Loucy (cell line): ENCODE measurements around the gene SPATS2.

Experiments used
- H2AFZ ChIP-seq: fragments of 200-600 bp; sonication (generic); 2 replicates; pipeline ENCODE4 v1.6.0; 2016; ENCODE audit warnings: antibody characterized with exemption, mild to moderate bottlenecking, low read length, moderate library complexity
- H3F3A ChIP-seq: fragments of 200-600 bp; 2 replicates; pipeline ENCODE4 v1.6.0; 2016; ENCODE audit warnings: antibody characterized with exemption, low read depth, mild to moderate bottlenecking
- H3K27me3 ChIP-seq: fragments of 200-600 bp; sonication (generic); 2 replicates; pipeline ENCODE4 v1.6.1; 2014; ENCODE audit warnings: low read length, mild to moderate bottlenecking; ENCODE audit not compliant: insufficient read depth, poor library complexity, severe bottlenecking
- H3K36me3 ChIP-seq: fragments of 200-600 bp; sonication (generic); 2 replicates; pipeline ENCODE4 v1.6.1; 2016; ENCODE audit warnings: low read length; ENCODE audit not compliant: insufficient read depth
- H3K4me1 ChIP-seq: fragments of 200-600 bp; sonication (generic); 2 replicates; pipeline ENCODE4 v1.5.1; 2014; ENCODE audit warnings: low read length, mild to moderate bottlenecking; ENCODE audit not compliant: insufficient read depth, poor library complexity, severe bottlenecking
- H3K4me2 ChIP-seq: fragments of 200-600 bp; sonication (generic); 2 replicates; pipeline ENCODE4 v1.6.0; 2014; ENCODE audit warnings: antibody characterized with exemption, low read length, low read depth, mild to moderate bottlenecking; ENCODE audit not compliant: poor library complexity, severe bottlenecking
- H3K4me3 ChIP-seq: fragments of 200-600 bp; sonication (generic); 2 replicates; pipeline ENCODE4 v1.5.1; 2014; ENCODE audit warnings: low read length, mild to moderate bottlenecking, mixed read lengths; ENCODE audit not compliant: poor library complexity, severe bottlenecking
- H3K79me2 ChIP-seq: fragments of 200-600 bp; sonication (generic); 2 replicates; pipeline ENCODE4 v1.6.1; 2014; ENCODE audit warnings: low read length; ENCODE audit not compliant: insufficient read depth
- H3K9ac ChIP-seq: fragments of 200-600 bp; sonication (generic); 2 replicates; pipeline ENCODE4 v1.6.0; 2014; ENCODE audit warnings: mild to moderate bottlenecking, low read depth, low read length, moderate library complexity; ENCODE audit not compliant: poor library complexity, severe bottlenecking
- H3K9me2 ChIP-seq: fragments of 200-600 bp; sonication (generic); replicated peaks from 2 replicates; pipeline ENCODE4 v1.6.1; 2016; ENCODE audit warnings: low read depth, low read length, mixed read lengths
- H3K9me3 ChIP-seq: fragments of 200-600 bp; sonication (generic); 2 replicates; pipeline ENCODE4 v1.6.1; 2014; ENCODE audit warnings: mild to moderate bottlenecking, antibody characterized with exemption, low read length, low read depth; ENCODE audit not compliant: insufficient read depth
- H4K20me1 ChIP-seq: fragments of 200-600 bp; sonication (generic); 2 replicates; pipeline ENCODE4 v1.6.0; 2014; ENCODE audit warnings: antibody characterized with exemption, low read length, mild to moderate bottlenecking; ENCODE audit not compliant: insufficient read depth, poor library complexity, severe bottlenecking
- EZH2phosphoT487 ChIP-seq: fragments of 200-600 bp; IDR thresholded peaks from 2 replicates; pipeline ENCODE4 v1.6.1; 2018; ENCODE audit warnings: antibody characterized with exemption, mild to moderate bottlenecking, moderate library complexity, borderline replicate concordance
- TF ChIP-seq, protein P1 (sequence below): fragments of 200-600 bp; sonication (generic); conservative IDR thresholded peaks from 2 replicates; pipeline ENCODE4 v1.5.1; 2014; ENCODE audit warnings: mild to moderate bottlenecking, antibody characterized with exemption, low read length

The SPATS2 gene

GRCh38 chr12:49518914-49519573, 151.8 kb downstream of the SPATS2 start:
- Histone ChIP-seq H4K20me1 (no peaks in the 10 kb centered on the region), H3K4me3 (no peak overlapping the region), H3K27me3 (no peaks in the 10 kb centered on the region), H3K79me2 (no peaks in the 10 kb centered on the region), H3K9me2 (no peaks in the 10 kb centered on the region), H3K9me3 (no peaks in the 10 kb centered on the region), H3K4me1 (no peaks in the 10 kb centered on the region), H3K4me2 (no peak overlapping the region), H2AFZ (no peak overlapping the region), H3K36me3 (peaks cover 12% of the 10 kb centered on the region; the same call in 1 of the 2 replicates), H3F3A (no peaks in the 10 kb centered on the region), H3K9ac (no peak overlapping the region)
- no peak for TF ChIP-seq EZH2phosphoT487
- TF ChIP-seq, protein P1, sequence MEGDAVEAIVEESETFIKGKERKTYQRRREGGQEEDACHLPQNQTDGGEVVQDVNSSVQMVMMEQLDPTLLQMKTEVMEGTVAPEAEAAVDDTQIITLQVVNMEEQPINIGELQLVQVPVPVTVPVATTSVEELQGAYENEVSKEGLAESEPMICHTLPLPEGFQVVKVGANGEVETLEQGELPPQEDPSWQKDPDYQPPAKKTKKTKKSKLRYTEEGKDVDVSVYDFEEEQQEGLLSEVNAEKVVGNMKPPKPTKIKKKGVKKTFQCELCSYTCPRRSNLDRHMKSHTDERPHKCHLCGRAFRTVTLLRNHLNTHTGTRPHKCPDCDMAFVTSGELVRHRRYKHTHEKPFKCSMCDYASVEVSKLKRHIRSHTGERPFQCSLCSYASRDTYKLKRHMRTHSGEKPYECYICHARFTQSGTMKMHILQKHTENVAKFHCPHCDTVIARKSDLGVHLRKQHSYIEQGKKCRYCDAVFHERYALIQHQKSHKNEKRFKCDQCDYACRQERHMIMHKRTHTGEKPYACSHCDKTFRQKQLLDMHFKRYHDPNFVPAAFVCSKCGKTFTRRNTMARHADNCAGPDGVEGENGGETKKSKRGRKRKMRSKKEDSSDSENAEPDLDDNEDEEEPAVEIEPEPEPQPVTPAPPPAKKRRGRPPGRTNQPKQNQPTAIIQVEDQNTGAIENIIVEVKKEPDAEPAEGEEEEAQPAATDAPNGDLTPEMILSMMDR = no peak

DNA sequence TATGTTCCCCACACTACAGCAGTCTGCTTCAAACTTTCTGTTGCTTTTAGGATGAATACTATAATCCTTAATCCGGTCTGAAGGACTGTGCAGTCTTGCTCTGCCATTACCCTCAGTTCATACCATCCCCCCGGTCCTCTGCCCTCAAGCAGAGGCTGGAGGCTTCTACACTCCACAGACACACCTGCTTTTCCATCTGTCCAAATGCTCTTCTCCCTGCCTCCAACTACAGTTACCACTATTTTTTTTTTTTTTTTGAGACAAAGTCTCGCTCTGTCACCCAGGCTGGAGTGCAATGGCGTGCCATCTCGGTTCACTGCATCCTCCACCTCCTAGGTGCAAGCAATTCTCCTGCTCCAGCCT, 152.3 kb downstream of the SPATS2 start:
- no peak for TF ChIP-seq EZH2phosphoT487
- TF ChIP-seq, protein P1 = no peak
- Histone ChIP-seq H3K4me1 (no peaks in the 10 kb centered on the region), H3K9ac (no peak overlapping the region), H3K4me3 (no peak overlapping the region), H3K36me3 (peaks cover 14% of the 10 kb centered on the region; the same call in 1 of the 2 replicates), H3K79me2 (no peaks in the 10 kb centered on the region), H3F3A (no peaks in the 10 kb centered on the region), H3K9me3 (no peaks in the 10 kb centered on the region), H2AFZ (no peak overlapping the region), H3K27me3 (no peaks in the 10 kb centered on the region), H3K4me2 (no peak overlapping the region), H3K9me2 (no peaks in the 10 kb centered on the region), H4K20me1 (no peaks in the 10 kb centered on the region)

GRCh38 chr12:49521389-49521788, 154.1 kb downstream of the SPATS2 start:
- H4K20me1 ChIP-seq = no peaks in the 10 kb centered on the region
- H3K9ac ChIP-seq = no peak overlapping the region
- H3K27me3 ChIP-seq = no peaks in the 10 kb centered on the region
- no peaks in the 10 kb centered on the region for H3F3A ChIP-seq
- peaks cover 28% of the 10 kb centered on the region; the same call in 1 of the 2 replicates for H3K36me3 ChIP-seq
- no peaks in the 10 kb centered on the region for H3K9me2 ChIP-seq
- H3K79me2 ChIP-seq = no peaks in the 10 kb centered on the region
- TF ChIP-seq, protein P1 = no peak
- no peak for TF ChIP-seq EZH2phosphoT487
- H3K9me3 ChIP-seq = no peaks in the 10 kb centered on the region
- no peak overlapping the region for H2AFZ ChIP-seq
- no peak overlapping the region for H3K4me3 ChIP-seq
- H3K4me2 ChIP-seq = no peak overlapping the region
- no peaks in the 10 kb centered on the region for H3K4me1 ChIP-seq
